PC-9 (cell line): ENCODE results near the gene TNC. TPM values are rescaled to one million over a fixed set of nuclear protein-coding genes. Genes with fewer than 3 reads are reported as not detected.

ENCODE experiments used
- BruUV-seq: library from RNA; stranded (reverse); fragments of 400-500 nt; replicated peaks from 2 replicates; lab custom pipeline; 2021; lab: Mats Ljungman, UMichigan
- CTCF ChIA-PET: fragments of 300-600 bp; sonication (Branson Sonifier 250); formaldehyde crosslinking; loops from one replicate; lab custom pipeline; 2022; ENCODE audit warnings: antibody characterized with exemption; lab: Charles Lee
- POLR2A ChIA-PET: fragments of 300-600 bp; sonication (Branson Sonifier 250); formaldehyde crosslinking; loops from one replicate; lab custom pipeline; 2022; ENCODE audit warnings: antibody characterized with exemption; ENCODE audit not compliant: unreplicated experiment; lab: Charles Lee
- DNase-seq, 2 experiments: peaks; one replicate each; pipeline versions ENCODE4 v3.0.0 to v3.0.0-alpha.2; 2015 to 2022; ENCODE audit warnings: mixed read lengths in 1 of 2
- H2AFZ ChIP-seq: fragments of 200-600 bp; sonication (generic); 2 replicates; pipeline ENCODE4 v1.8.1; 2017; ENCODE audit warnings: antibody characterized with exemption
- H3F3A ChIP-seq: fragments of 200-600 bp; sonication (generic); 2 replicates; pipeline ENCODE4 v1.8.1; 2017; ENCODE audit warnings: antibody characterized with exemption, mild to moderate bottlenecking, low read depth; ENCODE audit not compliant: insufficient read depth
- H3K27ac ChIP-seq: fragments of 200-600 bp; sonication (generic); 2 replicates; pipeline ENCODE4 v1.6.1; 2016; ENCODE audit warnings: mixed run types
- H3K27me3 ChIP-seq: fragments of 200-600 bp; sonication (generic); 2 replicates; pipeline ENCODE4 v1.6.1; 2016; ENCODE audit warnings: low read depth, mixed run types; ENCODE audit not compliant: insufficient read depth
- H3K36me3 ChIP-seq: fragments of 200-600 bp; sonication (generic); 2 replicates; pipeline ENCODE4 v1.6.1; 2016; ENCODE audit warnings: low read depth, mixed run types
- H3K4me1 ChIP-seq: fragments of 200-600 bp; sonication (generic); replicated peaks from 2 replicates; pipeline ENCODE4 v1.6.1; 2016; ENCODE audit warnings: mixed run types; ENCODE audit not compliant: insufficient read depth
- H3K4me2 ChIP-seq: fragments of 200-600 bp; sonication (generic); 2 replicates; pipeline ENCODE4 v1.6.1; 2017; ENCODE audit warnings: mixed run types
- H3K4me3 ChIP-seq: fragments of 200-600 bp; sonication (generic); 2 replicates; pipeline ENCODE4 v1.6.1; 2016; ENCODE audit warnings: mixed run types
- H3K79me2 ChIP-seq: fragments of 200-600 bp; sonication (generic); 2 replicates; pipeline ENCODE4 v1.6.1; 2017; ENCODE audit warnings: low read depth, mixed run types
- H3K9me2 ChIP-seq: fragments of 200-600 bp; sonication (generic); 2 replicates; pipeline ENCODE4 v1.8.1; 2017; ENCODE audit warnings: mild to moderate bottlenecking; ENCODE audit not compliant: insufficient read depth
- H3K9me3 ChIP-seq: fragments of 200-600 bp; sonication (generic); 2 replicates; pipeline ENCODE4 v1.8.1; 2016; ENCODE audit warnings: low read depth; ENCODE audit not compliant: insufficient read depth
- H4K20me1 ChIP-seq: fragments of 200-600 bp; sonication (generic); 2 replicates; pipeline ENCODE4 v1.8.1; 2017; ENCODE audit not compliant: insufficient read depth
- CTCF ChIP-seq: fragments of 200-600 bp; sonication (generic); conservative IDR thresholded peaks from 2 replicates; pipeline ENCODE4 v1.6.1; 2017; ENCODE audit warnings: mixed run types, antibody characterized with exemption, mild to moderate bottlenecking, moderate library complexity
- EZH2 ChIP-seq: fragments of 200-600 bp; sonication (generic); IDR thresholded peaks from 2 replicates; pipeline ENCODE4 v1.8.0; 2017; ENCODE audit warnings: antibody characterized with exemption, low read depth
- intact Hi-C: fragments of 100-400 bp; cut with micrococcal nuclease; formaldehyde crosslinking; loops from one replicate; pipeline ENCODE4 v1.10.0; 2022; ENCODE audit not compliant: unreplicated experiment
- total RNA-seq: library from RNA; stranded (reverse); gene quantifications from 2 replicates; pipeline ENCODE4 v1.2.3, GENCODE V29; 2021

The TNC gene
- total RNA-seq, 1 experiment from 2014 or later: 1.1 TPM

- H3K9me2 ChIP-seq: no peaks in the 10 kb centered on the region
- ChIA-PET POLR2A (no interaction called here), CTCF (no interaction called here)
- H3K4me2 ChIP-seq: no peak overlapping the region
- H3K79me2 ChIP-seq: no peaks in the 10 kb centered on the region
- H3K36me3 ChIP-seq: no peaks in the 10 kb centered on the region
- no peak overlapping the region for H2AFZ ChIP-seq
- no peaks in the 10 kb centered on the region for H3K27me3 ChIP-seq
- no peaks in the 10 kb centered on the region for H4K20me1 ChIP-seq
- intact Hi-C loops: no loop called here
- no peaks in the 10 kb centered on the region for H3F3A ChIP-seq
- no peaks in the 10 kb centered on the region for H3K4me1 ChIP-seq
- no peak overlapping the region for H3K4me3 ChIP-seq
- TF ChIP-seq CTCF: no peak
- no peak overlapping the region for H3K27ac ChIP-seq
- no peaks in the 10 kb centered on the region for H3K9me3 ChIP-seq
- BruUV-seq: no TSS peak
- no peak for DNase-seq
These were observed 31.5 kb downstream of the TNC start for GRCh38 chr9:115086461-115086860.

- no peak for DNase-seq
- Histone ChIP-seq H3K36me3 (no peaks in the 10 kb centered on the region), H2AFZ (no peak overlapping the region), H3K79me2 (no peaks in the 10 kb centered on the region), H3K27me3 (no peaks in the 10 kb centered on the region), H3K4me3 (no peak overlapping the region), H3K9me2 (no peaks in the 10 kb centered on the region), H3K27ac (no peak overlapping the region), H3F3A (no peaks in the 10 kb centered on the region), H3K4me1 (no peaks in the 10 kb centered on the region), H3K9me3 (no peaks in the 10 kb centered on the region), H3K4me2 (no peak overlapping the region), H4K20me1 (no peaks in the 10 kb centered on the region)
- no TSS peak for BruUV-seq
- TF ChIP-seq CTCF: no peak
- TF ChIP-seq EZH2: no peak
- POLR2A ChIA-PET: no interaction called here
- intact Hi-C loops: no loop called here
- CTCF ChIA-PET: no interaction called here
These were observed 32.1 kb downstream of the TNC start for GRCh38 chr9:115085773-115086377.

GRCh38 chr9:115084709-115085108 is 33.2 kb downstream of the TNC start:
- Histone ChIP-seq H3K9me3 (no peaks in the 10 kb centered on the region), H3K27ac (no peak overlapping the region), H3K4me2 (no peak overlapping the region), H3K9me2 (no peaks in the 10 kb centered on the region), H3K79me2 (no peaks in the 10 kb centered on the region), H2AFZ (no peak overlapping the region), H4K20me1 (no peaks in the 10 kb centered on the region), H3K4me3 (no peak overlapping the region), H3K36me3 (no peaks in the 10 kb centered on the region), H3F3A (no peaks in the 10 kb centered on the region), H3K27me3 (no peaks in the 10 kb centered on the region), H3K4me1 (no peaks in the 10 kb centered on the region)
- intact Hi-C loops: no loop called here
- no TSS peak for BruUV-seq
- ChIA-PET CTCF (no interaction called here), POLR2A (no interaction called here)
- TF ChIP-seq EZH2 (no peak), CTCF (no peak)
- no peak for DNase-seq
